Measurements from ENCODE around the gene SMARCA5. TPM values are rescaled to one million over a fixed set of nuclear protein-coding genes. Genes with fewer than 3 reads are reported as not detected.

SMARCA5 gene
- total RNA-seq, 1 experiment from 2014 or later, result 107 TPM

DNA sequence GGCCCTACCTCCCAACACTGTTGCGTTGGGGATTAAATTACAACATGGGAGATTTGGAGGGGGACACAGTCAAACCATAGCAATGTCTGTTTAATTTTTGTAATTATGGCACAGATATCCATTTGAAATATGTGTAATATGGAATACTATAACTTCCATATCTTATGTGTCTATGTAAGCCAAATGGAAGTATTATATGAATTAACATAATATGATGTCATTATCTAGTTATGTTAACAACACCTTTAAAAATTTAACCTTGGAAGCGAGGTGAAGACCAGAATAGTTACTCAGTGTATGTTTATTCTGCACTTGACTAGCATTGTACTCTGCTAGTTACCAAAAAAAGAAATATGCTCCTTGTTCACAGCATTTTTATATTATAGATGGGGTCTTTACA, 4.3 kb downstream of the SMARCA5 start:
- Histone ChIP-seq H2BK12ac (ENCODE audit: insufficient read length, low read depth, low read length) (no peak overlapping the region), H3K27me3 (ENCODE audit: insufficient read depth, low read length) (no peaks in the 10 kb centered on the region), H2BK5ac (ENCODE audit: insufficient read length, low read length) (no peak overlapping the region), H2BK120ac (ENCODE audit: low read depth, low read length, poor library complexity, severe bottlenecking) (no peak overlapping the region), H3K23ac (ENCODE audit: insufficient read length, low read depth, low read length) (no peak overlapping the region), H2AFZ (ENCODE audit: low read length) (no peak overlapping the region), H3K9me3 (ENCODE audit: control insufficient read depth, low read depth, low read length) (no peaks in the 10 kb centered on the region), H3K79me2 (ENCODE audit: insufficient read depth, low read length) (peaks cover 24% of the 10 kb centered on the region), H3K27ac (ENCODE audit: insufficient read length, low read depth, low read length) (no peak overlapping the region), H3T11ph (ENCODE audit: low read length) (no peak overlapping the region), H3K79me1 (ENCODE audit: insufficient read depth, low read depth, low read length, poor library complexity, severe bottlenecking) (peaks cover 2% of the 10 kb centered on the region), H3K9ac (ENCODE audit: extremely low read depth, insufficient read length, low read length) (no peak overlapping the region), H3K18ac (ENCODE audit: insufficient read length, low read depth, low read length) (no peak overlapping the region), H4K8ac (replicated peaks; ENCODE audit: insufficient read length, low read depth, low read length) (no peak overlapping the region), H3K4me2 (ENCODE audit: insufficient read depth, insufficient read length, low read length) (no peak overlapping the region), H2BK15ac (ENCODE audit: low read depth, low read length) (no peak overlapping the region), H3K14ac (ENCODE audit: insufficient read depth, low read length) (no peak overlapping the region), H4K20me1 (ENCODE audit: control insufficient read depth, insufficient read depth, insufficient read length) (no peaks in the 10 kb centered on the region), H2BK20ac (ENCODE audit: low read depth, low read length, poor library complexity, severe bottlenecking) (no peak overlapping the region), H3K56ac (ENCODE audit: insufficient read length, low read depth, low read length) (no peak overlapping the region), H4K91ac (ENCODE audit: insufficient read length, low read depth, low read length) (no peak overlapping the region), H3K4ac (ENCODE audit: low read depth, low read length) (no peak overlapping the region), H4K5ac (ENCODE audit: insufficient read length, low read depth, low read length) (no peak overlapping the region), H2AK5ac (ENCODE audit: insufficient read length, low read length) (no peak overlapping the region), H3K4me1 (ENCODE audit: insufficient read depth, low read length) (no peaks in the 10 kb centered on the region), H3K23me2 (ENCODE audit: insufficient read length, low read depth, low read length, poor library complexity, severe bottlenecking) (no peaks in the 10 kb centered on the region)
- H3K9me3 Mint-ChIP-seq, result no peaks in the 10 kb centered on the region
- no peak for DNase-seq
- WGBS (ENCODE audit: extremely low coverage, insufficient read length, low lambda C conversion rate), result no CpG with 5 or more reads among the region's 2 CpGs
- H3K27me3 Mint-ChIP-seq (ENCODE audit: low read depth), result no peaks in the 10 kb centered on the region
- H3K4me1 Mint-ChIP-seq, result peaks cover 16 to 22% of the 10 kb centered on the region in 2 experiments
- H3K36me3 Mint-ChIP-seq (ENCODE audit: insufficient read depth in 1 of 3, low read depth in 3 of 3), result peaks cover 24 to 74% (median 71%) of the 10 kb centered on the region in 3 experiments; a peak in 6 of 7 replicates
- TF ChIP-seq, protein P1, sequence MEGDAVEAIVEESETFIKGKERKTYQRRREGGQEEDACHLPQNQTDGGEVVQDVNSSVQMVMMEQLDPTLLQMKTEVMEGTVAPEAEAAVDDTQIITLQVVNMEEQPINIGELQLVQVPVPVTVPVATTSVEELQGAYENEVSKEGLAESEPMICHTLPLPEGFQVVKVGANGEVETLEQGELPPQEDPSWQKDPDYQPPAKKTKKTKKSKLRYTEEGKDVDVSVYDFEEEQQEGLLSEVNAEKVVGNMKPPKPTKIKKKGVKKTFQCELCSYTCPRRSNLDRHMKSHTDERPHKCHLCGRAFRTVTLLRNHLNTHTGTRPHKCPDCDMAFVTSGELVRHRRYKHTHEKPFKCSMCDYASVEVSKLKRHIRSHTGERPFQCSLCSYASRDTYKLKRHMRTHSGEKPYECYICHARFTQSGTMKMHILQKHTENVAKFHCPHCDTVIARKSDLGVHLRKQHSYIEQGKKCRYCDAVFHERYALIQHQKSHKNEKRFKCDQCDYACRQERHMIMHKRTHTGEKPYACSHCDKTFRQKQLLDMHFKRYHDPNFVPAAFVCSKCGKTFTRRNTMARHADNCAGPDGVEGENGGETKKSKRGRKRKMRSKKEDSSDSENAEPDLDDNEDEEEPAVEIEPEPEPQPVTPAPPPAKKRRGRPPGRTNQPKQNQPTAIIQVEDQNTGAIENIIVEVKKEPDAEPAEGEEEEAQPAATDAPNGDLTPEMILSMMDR (conservative IDR thresholded peaks at IDR 0.05), result no peak
- H3K4me3 Mint-ChIP-seq, result no peak overlapping the region
- no peak overlapping the region for H3K27ac Mint-ChIP-seq

Measured in H9 (cell line).